Measurements from ENCODE around the gene SAMD14. TPM values are rescaled to one million over a fixed set of nuclear protein-coding genes. Genes with fewer than 3 reads are reported as not detected.

The SAMD14 gene
- total and polyA plus RNA-seq, 2 experiments from 2014 or later, result 0.70 to 4.7 TPM

- DNase-seq (ENCODE audit: low spot score) (no peak), ATAC-seq (no peak)
- Histone ChIP-seq H3K79me2 (replicated peaks; ENCODE audit: insufficient read depth) (no peaks in the 10 kb centered on the region), H2AFZ (no peak overlapping the region), H3K4me2 (no peak overlapping the region), H3K4me1 (ENCODE audit: insufficient read depth) (no peaks in the 10 kb centered on the region; the same call in 1 of the 2 replicates), H3F3A (replicated peaks; ENCODE audit: low read depth) (no peaks in the 10 kb centered on the region), H4K20me1 (replicated peaks; ENCODE audit: insufficient read depth) (no peaks in the 10 kb centered on the region), H3K36me3 (ENCODE audit: insufficient read depth) (no peaks in the 10 kb centered on the region), H3K27me3 (ENCODE audit: insufficient read depth) (no peaks in the 10 kb centered on the region), H3K9me2 (ENCODE audit: insufficient read depth) (no peaks in the 10 kb centered on the region), H3K27ac (ENCODE audit: low read depth) (no peak overlapping the region), H3K4me3 (no peak overlapping the region)
- H3K4me3 Mint-ChIP-seq, result no peak overlapping the region
- TF ChIP-seq ZNF331 (CRISPR knock-in tag; IDR thresholded peaks at IDR 0.05; ENCODE audit: low read depth), result no peak
- TF ChIP-seq POLR2AphosphoS5 (IDR thresholded peaks at IDR 0.05; ENCODE audit: low read depth), result no peak
- no peak for TF ChIP-seq ZNF114 (CRISPR knock-in tag; IDR thresholded peaks at IDR 0.05)
- TF ChIP-seq, protein P1, sequence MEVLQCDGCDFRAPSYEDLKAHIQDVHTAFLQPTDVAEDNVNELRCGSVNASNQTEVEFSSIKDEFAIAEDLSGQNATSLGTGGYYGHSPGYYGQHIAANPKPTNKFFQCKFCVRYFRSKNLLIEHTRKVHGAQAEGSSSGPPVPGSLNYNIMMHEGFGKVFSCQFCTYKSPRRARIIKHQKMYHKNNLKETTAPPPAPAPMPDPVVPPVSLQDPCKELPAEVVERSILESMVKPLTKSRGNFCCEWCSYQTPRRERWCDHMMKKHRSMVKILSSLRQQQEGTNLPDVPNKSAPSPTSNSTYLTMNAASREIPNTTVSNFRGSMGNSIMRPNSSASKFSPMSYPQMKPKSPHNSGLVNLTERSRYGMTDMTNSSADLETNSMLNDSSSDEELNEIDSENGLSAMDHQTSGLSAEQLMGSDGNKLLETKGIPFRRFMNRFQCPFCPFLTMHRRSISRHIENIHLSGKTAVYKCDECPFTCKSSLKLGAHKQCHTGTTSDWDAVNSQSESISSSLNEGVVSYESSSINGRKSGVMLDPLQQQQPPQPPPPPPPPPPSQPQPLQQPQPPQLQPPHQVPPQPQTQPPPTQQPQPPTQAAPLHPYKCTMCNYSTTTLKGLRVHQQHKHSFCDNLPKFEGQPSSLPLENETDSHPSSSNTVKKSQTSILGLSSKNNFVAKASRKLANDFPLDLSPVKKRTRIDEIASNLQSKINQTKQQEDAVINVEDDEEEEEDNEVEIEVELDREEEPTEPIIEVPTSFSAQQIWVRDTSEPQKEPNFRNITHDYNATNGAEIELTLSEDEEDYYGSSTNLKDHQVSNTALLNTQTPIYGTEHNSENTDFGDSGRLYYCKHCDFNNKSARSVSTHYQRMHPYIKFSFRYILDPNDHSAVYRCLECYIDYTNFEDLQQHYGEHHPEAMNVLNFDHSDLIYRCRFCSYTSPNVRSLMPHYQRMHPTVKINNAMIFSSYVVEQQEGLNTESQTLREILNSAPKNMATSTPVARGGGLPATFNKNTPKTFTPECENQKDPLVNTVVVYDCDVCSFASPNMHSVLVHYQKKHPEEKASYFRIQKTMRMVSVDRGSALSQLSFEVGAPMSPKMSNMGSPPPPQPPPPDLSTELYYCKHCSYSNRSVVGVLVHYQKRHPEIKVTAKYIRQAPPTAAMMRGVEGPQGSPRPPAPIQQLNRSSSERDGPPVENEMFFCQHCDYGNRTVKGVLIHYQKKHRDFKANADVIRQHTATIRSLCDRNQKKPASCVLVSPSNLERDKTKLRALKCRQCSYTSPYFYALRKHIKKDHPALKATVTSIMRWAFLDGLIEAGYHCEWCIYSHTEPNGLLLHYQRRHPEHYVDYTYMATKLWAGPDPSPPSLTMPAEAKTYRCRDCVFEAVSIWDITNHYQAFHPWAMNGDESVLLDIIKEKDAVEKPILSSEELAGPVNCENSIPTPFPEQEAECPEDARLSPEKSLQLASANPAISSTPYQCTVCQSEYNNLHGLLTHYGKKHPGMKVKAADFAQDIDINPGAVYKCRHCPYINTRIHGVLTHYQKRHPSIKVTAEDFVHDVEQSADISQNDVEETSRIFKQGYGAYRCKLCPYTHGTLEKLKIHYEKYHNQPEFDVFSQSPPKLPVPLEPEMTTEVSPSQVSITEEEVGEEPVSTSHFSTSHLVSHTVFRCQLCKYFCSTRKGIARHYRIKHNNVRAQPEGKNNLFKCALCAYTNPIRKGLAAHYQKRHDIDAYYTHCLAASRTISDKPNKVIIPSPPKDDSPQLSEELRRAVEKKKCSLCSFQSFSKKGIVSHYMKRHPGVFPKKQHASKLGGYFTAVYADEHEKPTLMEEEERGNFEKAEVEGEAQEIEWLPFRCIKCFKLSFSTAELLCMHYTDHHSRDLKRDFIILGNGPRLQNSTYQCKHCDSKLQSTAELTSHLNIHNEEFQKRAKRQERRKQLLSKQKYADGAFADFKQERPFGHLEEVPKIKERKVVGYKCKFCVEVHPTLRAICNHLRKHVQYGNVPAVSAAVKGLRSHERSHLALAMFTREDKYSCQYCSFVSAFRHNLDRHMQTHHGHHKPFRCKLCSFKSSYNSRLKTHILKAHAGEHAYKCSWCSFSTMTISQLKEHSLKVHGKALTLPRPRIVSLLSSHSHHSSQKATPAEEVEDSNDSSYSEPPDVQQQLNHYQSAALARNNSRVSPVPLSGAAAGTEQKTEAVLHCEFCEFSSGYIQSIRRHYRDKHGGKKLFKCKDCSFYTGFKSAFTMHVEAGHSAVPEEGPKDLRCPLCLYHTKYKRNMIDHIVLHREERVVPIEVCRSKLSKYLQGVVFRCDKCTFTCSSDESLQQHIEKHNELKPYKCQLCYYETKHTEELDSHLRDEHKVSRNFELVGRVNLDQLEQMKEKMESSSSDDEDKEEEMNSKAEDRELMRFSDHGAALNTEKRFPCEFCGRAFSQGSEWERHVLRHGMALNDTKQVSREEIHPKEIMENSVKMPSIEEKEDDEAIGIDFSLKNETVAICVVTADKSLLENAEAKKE (CRISPR knock-in tag; IDR thresholded peaks at IDR 0.05), result no peak
- TF ChIP-seq, protein P2, sequence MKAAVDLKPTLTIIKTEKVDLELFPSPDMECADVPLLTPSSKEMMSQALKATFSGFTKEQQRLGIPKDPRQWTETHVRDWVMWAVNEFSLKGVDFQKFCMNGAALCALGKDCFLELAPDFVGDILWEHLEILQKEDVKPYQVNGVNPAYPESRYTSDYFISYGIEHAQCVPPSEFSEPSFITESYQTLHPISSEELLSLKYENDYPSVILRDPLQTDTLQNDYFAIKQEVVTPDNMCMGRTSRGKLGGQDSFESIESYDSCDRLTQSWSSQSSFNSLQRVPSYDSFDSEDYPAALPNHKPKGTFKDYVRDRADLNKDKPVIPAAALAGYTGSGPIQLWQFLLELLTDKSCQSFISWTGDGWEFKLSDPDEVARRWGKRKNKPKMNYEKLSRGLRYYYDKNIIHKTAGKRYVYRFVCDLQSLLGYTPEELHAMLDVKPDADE (IDR thresholded peaks at IDR 0.05), result no peak
- TF ChIP-seq CREB1 (CRISPR knock-in tag; IDR thresholded peaks at IDR 0.05; ENCODE audit: low read depth), result no peak
- no peak for TF ChIP-seq NANOG (IDR thresholded peaks at IDR 0.05; ENCODE audit: borderline replicate concordance)
- TF ChIP-seq, protein P3, sequence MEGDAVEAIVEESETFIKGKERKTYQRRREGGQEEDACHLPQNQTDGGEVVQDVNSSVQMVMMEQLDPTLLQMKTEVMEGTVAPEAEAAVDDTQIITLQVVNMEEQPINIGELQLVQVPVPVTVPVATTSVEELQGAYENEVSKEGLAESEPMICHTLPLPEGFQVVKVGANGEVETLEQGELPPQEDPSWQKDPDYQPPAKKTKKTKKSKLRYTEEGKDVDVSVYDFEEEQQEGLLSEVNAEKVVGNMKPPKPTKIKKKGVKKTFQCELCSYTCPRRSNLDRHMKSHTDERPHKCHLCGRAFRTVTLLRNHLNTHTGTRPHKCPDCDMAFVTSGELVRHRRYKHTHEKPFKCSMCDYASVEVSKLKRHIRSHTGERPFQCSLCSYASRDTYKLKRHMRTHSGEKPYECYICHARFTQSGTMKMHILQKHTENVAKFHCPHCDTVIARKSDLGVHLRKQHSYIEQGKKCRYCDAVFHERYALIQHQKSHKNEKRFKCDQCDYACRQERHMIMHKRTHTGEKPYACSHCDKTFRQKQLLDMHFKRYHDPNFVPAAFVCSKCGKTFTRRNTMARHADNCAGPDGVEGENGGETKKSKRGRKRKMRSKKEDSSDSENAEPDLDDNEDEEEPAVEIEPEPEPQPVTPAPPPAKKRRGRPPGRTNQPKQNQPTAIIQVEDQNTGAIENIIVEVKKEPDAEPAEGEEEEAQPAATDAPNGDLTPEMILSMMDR (conservative IDR thresholded peaks at IDR 0.05; ENCODE audit: low read depth in 2 of 2), result no peak
- no peak for TF ChIP-seq JUNB (IDR thresholded peaks at IDR 0.05; ENCODE audit: unreplicated experiment)
- TF ChIP-seq, protein P4, sequence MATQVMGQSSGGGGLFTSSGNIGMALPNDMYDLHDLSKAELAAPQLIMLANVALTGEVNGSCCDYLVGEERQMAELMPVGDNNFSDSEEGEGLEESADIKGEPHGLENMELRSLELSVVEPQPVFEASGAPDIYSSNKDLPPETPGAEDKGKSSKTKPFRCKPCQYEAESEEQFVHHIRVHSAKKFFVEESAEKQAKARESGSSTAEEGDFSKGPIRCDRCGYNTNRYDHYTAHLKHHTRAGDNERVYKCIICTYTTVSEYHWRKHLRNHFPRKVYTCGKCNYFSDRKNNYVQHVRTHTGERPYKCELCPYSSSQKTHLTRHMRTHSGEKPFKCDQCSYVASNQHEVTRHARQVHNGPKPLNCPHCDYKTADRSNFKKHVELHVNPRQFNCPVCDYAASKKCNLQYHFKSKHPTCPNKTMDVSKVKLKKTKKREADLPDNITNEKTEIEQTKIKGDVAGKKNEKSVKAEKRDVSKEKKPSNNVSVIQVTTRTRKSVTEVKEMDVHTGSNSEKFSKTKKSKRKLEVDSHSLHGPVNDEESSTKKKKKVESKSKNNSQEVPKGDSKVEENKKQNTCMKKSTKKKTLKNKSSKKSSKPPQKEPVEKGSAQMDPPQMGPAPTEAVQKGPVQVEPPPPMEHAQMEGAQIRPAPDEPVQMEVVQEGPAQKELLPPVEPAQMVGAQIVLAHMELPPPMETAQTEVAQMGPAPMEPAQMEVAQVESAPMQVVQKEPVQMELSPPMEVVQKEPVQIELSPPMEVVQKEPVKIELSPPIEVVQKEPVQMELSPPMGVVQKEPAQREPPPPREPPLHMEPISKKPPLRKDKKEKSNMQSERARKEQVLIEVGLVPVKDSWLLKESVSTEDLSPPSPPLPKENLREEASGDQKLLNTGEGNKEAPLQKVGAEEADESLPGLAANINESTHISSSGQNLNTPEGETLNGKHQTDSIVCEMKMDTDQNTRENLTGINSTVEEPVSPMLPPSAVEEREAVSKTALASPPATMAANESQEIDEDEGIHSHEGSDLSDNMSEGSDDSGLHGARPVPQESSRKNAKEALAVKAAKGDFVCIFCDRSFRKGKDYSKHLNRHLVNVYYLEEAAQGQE (IDR thresholded peaks at IDR 0.05; ENCODE audit: unreplicated experiment), result no peak
- TF ChIP-seq EZH2phosphoT487 (IDR thresholded peaks at IDR 0.05; ENCODE audit: unreplicated experiment), result no peak
- no peak for TF ChIP-seq EZH2 (IDR thresholded peaks at IDR 0.05; ENCODE audit: low read depth, unreplicated experiment)
- TF ChIP-seq STAT1 (IDR thresholded peaks at IDR 0.05; ENCODE audit: unreplicated experiment), result no peak
- H3K27me3 Mint-ChIP-seq (ENCODE audit: insufficient read depth, low read depth, poor library complexity), result no peaks in the 10 kb centered on the region
- no peak overlapping the region for H3K27ac Mint-ChIP-seq
- H3K4me1 Mint-ChIP-seq, result peaks cover 11% of the 10 kb centered on the region; the same call in 1 of the 3 replicates
- no peaks in the 10 kb centered on the region; the same call in 2 of the 3 replicates for H3K9me3 Mint-ChIP-seq
- H3K36me3 Mint-ChIP-seq (ENCODE audit: low read depth), result peaks cover 27% of the 10 kb centered on the region
Measured at GRCh38 chr17:50074227-50074626, 55.7 kb downstream of the SAMD14 start.

All from GM23338 (cell line).